GM19043 (cell line): ENCODE measurements around the gene NFIB.

ENCODE experiments used
- ATAC-seq: cut with Tn5 transposase; IDR thresholded peaks from one replicate; pipeline ENCODE4 v1.9.1; 2021; ENCODE audit warnings: low read depth; ENCODE audit not compliant: unreplicated experiment

Gene NFIB

DNA sequence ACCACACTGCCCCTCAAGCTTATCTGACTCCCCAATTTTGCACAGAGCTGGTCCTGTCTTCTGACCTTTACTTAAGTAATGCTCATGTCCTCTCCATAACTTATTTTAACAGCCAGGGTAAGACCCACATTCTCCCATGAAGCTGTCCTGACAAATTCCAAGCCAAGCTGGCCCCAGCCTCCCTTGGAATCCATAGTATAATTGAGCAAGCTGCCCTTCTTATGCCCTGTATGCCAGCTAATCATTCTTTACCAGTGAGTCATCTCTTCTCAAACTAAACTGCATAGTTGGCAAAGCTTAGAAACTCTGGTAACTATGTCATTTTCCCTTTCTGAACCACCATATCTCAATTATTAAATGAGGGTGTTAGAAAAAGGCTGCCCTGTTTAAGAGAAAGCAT lies 92.4 kb downstream of the NFIB start:
- ATAC-seq = no peak

DNA sequence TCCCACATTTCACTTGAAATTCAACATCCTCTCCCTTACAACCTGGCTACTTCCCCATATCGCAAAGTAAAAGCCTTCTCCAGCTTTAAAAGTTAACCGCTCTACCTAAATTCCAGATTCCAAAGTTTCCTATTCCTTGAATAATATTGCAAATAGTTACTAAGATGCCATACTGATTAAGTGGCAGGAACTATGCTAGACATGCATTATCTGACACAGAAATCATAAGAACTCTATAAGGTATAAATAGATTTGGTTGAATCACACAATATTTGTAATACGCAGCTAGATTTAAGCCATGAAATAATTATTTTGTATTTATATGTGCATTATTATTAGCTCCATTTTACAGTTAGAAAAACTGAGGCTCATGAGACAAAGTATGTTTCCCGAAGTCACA lies 92.8 kb downstream of the NFIB start:
- ATAC-seq = no peak

DNA sequence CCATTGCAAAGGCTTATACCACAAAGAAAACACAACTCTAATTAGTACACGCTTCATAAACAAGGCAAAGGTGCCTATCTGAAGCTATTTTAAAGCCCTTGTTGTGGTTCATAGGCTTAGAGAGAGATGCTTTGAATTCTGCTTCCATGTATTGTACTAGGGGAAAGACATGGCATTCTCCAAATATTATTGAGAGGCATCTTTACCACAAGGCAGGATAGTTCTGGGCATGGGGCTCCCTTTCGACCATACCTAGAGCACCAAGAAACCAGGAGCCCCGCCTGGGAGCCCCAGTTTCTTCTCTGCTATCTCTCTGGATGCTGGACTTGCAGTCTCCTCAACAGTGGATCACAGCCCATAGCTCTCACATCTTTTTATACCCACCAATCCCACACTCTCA lies 93.7 kb downstream of the NFIB start:
- ATAC-seq = no peak

DNA sequence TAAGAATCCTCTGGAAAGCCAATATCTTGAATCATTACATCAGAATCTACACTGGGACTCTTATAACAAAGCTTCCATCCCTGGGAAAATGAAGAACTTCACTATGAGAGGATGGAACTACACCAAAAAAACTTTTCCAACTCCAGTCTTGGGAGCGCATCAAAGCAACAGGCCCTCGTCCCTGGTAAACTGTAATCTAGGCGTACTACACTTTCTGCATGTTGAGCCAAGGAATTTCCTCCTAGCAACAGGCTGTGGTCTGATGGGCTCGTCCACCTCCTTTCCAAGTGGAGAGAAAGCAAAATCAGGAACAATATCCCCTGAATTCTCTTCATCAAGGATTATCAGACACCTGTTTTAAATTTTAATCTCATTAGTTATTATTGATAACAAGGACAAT lies 94.1 kb downstream of the NFIB start:
- no peak for ATAC-seq

DNA sequence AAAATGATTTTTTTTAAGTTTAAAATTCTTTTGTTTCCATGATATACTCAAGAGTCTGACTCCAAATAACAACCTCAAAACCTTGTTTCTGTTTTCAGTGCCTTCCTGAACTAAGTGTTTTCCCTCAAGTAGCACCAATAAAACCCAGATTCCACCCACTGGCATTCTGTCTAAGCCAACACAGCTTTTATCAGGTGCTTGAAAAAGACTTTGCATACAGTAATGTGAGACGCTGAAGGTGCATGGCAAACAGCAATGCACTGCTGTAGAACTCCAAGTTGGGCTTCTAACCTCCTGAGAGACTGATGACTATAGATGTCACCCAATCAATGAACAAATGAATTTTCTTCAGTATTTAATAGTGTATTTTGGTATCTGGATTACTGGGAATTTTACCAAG lies 95.7 kb downstream of the NFIB start:
- ATAC-seq = no peak

DNA sequence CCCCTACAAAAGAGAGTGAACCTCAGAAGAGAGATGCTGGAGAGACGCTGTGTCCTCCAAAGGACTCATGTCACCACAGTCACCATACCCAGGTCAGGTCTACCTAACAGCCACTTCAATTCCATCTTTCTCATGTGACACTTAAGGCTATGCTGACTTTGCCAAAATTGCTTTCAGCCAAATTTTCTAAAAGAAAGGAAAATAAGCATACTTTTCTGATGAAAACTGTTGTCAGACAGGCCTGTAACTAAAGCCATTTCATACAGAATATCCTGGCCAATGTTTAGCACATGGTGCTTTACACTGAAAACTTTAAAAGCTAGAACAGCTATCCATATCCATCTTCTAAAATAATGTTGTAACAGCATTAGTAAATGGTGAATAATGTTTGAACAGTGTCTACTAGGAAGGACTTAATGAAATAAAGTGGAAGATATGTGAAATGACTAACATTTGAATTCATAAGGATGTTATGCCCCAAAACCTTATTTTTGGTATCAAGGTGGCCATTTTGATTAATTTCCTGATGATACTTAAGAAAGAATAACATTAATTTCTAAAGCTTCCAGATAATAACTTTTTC lies 97.2 kb downstream of the NFIB start:
- ATAC-seq = no peak

DNA sequence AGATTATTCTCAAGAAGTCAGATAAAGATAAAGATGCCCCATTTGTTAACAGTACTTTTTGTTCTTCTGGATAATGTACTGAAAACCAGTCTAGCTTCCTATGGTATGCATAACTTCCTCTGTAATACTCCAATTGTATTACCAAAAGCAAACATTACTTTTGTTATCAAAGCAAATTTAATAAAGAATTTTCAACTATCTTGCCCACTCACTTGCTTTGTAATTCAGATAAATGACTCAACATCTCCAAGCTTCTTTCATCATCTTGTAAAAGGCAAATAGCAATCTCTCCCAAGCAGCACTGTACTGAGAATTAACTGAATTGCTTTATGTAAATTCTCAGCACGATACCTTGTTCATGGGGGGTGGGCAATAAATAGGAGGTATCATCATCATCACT lies 98.3 kb downstream of the NFIB start:
- no peak for ATAC-seq

DNA sequence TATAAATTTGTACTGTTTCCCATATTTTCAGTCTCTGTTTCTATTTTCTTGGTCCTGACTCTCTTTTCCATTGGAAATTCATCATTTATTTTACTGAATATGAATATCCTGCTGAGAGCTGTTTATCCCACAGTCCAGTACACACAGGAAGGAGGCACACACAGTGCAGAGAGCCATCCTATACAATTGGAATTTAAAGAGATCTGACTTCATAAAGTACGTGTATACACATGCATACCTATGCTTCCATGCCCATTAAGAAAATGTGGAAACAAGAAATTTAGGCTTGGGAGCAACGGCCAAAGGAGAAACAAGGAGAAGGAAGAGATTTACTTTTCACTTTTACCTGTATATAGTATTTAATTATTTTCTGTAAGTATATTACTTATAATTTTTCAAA lies 99.2 kb downstream of the NFIB start:
- no peak for ATAC-seq

DNA sequence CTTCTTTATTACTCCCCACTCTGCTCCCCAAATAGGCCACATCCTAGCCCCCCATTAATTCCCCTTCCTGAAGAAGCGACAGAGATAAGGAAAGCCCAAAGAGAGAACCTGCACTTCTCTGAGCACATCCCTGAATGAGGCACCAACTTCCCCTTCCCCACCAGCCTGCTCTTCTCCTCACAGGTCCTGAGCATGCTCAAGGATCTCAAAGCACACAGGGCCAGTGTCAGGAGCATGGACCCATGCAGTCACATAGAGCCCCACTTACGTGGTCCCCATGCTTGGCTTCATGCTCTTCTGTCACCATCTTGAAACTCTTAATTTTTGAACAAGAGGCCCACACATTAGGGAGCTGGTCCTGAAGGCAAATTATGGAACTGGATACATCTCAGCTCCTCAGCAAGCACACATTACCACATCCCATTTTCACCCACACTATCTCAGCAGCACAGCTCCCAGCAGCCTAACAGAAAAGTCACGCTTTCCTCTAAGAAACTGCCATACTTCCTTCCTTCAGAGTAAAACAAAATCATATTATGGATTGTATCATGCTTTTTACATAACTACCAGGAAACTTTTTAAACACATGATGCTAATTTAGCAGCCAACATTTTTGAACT lies 99.8 kb downstream of the NFIB start:
- ATAC-seq = no peak

DNA sequence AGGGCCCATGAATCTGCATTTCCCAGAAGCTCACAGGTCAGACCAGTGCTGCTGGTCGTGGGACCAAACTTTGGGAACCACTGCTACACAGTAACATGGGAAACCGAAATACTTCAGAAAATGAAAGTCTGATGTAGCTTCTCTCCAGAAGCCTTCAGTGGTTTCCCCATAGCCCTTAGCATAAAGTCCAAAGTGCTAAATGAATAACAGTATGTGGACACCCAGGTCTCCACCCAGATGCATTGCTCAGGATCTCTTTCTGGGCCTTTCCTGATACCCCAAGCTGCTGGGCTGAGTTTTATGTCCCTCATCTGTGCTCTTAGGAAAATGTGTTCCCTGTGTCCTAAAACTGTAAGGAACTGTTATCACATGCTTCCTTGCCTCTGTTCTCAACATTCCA lies 100.4 kb downstream of the NFIB start:
- no peak for ATAC-seq

DNA sequence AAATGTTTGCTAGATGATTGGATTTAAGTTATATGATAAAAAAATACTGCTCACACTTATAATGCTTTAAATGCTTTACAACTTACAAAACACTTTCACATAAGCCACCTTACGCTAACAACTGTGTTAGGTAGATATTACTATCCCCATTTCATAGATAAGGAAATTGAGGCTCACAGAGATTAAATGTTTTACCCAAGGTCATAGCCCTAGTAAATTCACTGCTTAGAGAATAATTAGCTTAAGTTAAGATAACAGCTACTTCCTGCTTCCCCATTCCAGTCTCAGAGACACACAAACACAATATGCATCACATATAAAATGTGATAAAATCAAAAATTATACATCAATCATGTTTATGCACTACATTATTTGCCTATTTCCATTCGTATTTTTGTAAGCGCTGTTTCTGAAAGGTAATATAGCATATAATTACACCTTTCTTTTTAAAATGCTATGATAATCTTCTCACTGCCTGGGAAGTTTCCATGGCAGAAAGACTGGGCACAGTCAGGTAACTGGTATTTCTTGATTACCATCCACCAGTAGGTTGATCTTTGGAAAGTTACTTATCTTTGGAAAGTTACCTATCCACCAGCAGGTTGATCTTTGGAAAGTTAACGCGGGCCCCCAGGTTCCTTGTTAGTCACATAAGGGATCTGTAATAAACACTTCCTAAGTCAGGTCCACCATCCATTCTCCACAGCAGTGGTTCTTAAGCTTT lies 101.1 kb downstream of the NFIB start:
- no peak for ATAC-seq

DNA sequence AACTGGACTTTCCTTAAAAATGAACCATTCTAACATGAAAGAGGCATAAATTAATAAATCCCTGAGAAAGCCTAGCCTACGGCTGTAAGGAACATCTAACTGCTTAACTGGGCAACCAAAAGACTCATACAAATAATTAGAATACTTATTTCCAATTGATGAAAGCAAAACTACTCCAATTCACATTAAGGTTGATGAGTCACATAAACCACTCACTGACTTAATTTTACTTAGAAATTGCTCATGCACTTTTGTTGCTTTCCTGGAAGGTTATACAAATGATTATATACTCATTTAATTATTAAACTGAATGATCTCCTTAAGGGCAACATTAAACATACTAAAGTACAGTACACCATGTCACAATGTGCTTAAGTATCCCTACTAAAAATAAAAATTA lies 101.9 kb downstream of the NFIB start:
- no peak for ATAC-seq

DNA sequence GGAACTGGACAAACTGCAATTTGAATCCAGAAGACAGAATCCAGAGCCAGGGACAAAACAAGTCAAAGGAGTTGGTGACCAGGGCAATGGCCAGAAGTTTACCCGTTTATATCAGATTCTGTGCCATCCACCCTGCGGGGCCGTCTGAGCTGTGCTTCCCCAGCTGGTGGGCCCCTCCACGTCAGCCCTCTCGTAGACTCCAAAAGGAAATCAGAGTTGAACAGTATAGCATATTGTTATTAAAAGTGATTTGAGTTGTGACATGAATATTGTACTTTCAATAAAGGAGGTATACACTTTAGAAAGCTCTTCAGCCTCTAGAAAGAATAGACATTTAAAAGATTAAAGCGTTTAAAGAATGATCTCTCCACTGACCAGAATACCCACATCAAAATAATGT lies 102.4 kb downstream of the NFIB start:
- no peak for ATAC-seq

DNA sequence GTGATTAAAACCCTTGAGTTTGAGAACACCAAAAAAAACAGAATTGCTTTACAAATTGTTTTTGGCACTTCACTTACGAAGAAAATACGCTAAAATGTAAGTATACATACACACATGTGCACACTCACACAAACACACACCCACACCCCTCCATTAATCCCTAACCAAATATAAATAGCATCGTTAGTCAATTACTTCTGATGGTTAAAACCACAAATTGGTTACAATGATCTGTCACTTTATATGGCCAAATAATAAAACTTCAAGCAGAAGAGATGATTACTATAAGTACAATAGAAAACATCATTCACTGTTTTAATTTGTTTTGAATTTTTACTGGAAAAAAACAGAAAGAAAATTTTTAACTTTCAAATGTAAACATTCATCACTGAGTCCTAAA lies 103.5 kb downstream of the NFIB start:
- no peak for ATAC-seq

DNA sequence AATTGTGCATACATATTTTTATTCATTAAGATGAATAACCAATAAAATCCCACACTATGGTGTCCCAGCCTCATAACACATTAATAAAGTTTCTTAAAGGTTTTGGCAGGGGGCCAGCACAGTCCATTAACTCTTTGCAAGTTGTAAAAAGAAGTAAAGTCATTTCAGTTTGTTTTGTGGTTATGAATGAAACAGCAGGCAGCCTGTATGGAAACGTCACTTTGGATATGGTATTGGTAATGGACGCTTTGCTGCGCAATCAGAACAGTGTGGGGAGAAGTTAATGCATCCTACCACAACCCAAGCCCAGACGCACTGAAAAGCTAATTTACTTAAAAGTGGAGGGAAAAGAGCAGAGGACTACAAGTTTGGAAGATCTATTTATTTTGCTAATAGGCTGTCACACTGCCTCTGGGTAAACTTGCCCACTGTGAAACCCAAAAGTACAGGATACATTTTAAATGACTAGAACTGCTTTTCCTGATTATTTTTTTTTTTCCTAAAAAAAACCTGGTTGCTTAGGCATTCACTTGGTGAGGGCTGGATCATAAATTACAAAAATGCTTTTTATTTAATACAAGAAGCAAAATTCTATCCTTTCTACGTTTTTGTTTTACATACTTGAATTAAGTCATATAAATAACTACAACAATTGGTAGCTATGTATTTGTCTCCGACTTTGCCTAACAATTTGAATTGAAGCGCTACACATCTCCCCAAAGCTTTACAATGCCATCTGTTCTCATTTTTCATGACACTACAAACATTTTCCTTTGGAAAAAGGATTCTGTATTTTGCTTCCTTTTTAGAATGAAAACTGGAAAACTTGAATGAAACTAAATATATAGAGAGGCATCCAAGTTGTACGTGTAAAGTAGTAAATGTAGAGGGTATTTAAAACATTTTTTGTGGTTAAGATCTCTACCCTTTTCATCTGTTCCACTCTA lies 104.3 kb downstream of the NFIB start:
- no peak for ATAC-seq

DNA sequence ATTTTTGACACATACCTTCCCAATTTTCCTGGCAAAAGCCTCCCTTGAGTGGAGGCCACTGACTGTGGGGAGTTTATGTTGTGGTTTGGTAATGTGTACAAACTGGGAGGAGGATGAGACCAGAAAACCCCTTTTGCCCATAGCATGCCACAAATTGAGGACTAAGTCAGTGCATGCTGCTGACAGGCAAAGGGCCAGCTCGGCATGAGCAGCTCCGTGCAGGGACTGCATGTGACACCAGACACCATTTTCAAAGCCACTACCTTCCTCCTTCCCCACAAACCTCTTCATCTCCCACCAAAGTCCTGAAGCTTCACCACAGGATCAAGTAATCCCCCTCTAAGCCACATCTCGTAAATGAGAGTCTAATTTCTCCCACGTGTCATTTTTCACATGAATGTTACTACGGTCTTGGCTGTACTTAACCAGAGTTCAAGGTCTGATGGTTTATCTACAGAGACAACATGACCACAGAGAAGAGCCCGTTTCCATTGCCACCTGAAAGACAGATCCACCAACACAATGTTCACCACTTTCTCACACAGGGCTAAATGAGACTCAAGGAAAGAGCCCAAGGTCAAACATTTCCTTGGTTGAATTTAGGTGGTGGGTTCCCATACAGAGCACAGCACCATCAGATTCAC lies 106.5 kb downstream of the NFIB start:
- no peak for ATAC-seq

DNA sequence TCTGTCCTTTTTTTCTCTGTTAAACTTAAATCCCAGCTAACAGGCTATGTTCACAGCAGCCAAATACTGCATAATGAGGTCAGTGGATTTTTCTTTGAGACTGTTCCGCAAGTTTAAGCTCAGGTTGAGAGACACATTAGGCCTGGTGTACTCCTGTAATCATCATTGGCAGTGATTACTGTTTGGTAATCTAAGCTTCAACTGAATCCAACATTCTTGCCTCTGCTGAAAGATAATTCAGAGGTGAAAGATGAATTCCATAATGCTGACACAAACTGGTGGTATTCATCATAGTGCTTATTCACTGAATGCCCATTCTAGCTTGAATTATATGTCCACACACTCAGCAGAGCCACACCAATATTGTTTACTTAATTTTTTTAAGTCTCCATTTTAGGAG lies 108.5 kb downstream of the NFIB start:
- no peak for ATAC-seq

DNA sequence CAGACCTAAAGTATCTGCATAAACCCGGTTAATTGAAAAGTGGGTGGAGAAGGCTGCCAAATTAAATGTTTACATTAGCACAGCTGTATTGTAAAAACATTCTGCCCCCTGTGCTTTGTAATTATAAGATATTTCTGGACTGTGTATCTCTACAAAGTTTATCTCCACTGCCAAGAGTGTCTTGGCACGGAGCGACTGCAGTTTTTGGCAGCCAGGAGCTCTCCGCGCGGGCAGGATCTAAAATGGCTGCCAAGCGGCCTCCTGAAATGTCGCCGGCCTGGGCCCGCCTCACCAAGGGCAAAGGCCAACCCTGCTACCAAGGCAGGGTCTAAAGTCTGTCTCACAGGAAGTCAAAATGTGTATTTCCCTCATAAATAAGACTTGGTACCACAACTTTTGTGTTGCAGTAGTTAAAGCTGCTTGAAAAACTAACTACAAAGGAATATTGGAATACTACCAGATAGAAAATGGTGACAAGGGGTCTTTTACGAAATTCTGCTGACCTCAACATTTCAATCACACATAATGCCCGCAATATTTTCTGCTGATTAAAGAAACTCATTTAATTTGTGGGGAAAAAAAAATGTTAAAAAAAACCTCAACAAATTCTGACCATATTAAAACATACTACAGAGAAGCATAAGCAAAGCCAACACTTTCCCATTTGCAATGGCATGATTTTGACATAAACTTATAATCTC lies 110.4 kb downstream of the NFIB start:
- no peak for ATAC-seq

DNA sequence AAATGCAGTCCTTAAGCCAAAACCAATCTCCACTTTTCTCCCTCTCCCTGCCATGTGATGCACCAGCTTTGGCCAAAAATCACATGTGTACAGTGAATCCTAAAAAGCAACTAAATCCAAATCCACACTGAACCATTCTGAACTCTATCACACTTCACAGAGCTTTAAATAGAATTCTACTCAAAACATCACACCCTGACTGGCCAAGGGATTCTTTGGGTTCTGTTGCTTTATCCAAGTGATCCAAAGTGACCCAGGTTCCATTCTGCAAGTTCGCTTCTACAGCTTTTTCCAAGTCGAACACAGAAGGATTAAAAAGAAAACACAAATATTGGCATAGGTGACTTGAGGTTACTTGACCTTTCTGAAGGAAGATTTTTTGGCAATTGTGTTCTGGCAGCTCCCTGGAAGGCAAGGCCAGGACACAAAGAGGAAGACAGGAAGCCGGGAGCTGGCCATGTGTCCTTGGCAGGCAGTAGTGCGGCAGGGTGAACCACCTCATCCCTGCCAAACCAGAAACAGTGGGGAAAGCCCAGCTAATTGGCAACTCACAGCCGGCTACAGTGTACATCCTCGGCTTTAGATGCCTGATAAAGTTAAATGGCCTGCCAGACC lies 115.0 kb downstream of the NFIB start:
- no peak for ATAC-seq
